ENCODE data around the gene TMEM59L. TPM values are rescaled to one million over a fixed set of nuclear protein-coding genes. Genes with fewer than 3 reads are reported as not detected.

Gene TMEM59L
- total and polyA plus RNA-seq, 9 of the 15 experiments (the other 6 are each of a cell fraction or from before 2014, with no cell fraction given) = 0.37 TPM; not detected in 8

- peak; percentile 56; the same call in 1 of the 2 replicates for TF ChIP-seq TFAP4 (CRISPR knock-in tag; IDR thresholded peaks at IDR 0.05; ENCODE audit: borderline replicate concordance)
- TF ChIP-seq ZNF511 (CRISPR knock-in tag; IDR thresholded peaks at IDR 0.05) = peak; percentile 19; the same call in 1 of the 2 replicates
- TF ChIP-seq HSF4 (CRISPR knock-in tag; IDR thresholded peaks at IDR 0.05; ENCODE audit: borderline replicate concordance) = no peak
- TF ChIP-seq MAFK (IDR thresholded peaks at IDR 0.05; ENCODE audit: low read length) = no peak
- TF ChIP-seq FOS (IDR thresholded peaks at IDR 0.05; ENCODE audit: extremely low read depth, insufficient read length) = no peak
- no peak for TF ChIP-seq SMARCA4 (IDR thresholded peaks at IDR 0.05)
- no peak for TF ChIP-seq ID3 (CRISPR knock-in tag; IDR thresholded peaks at IDR 0.05)
- TF ChIP-seq ID3 (tag; IDR thresholded peaks at IDR 0.05) = no peak
- 0 out of 2 replicates have a peak, but pooled peaks have one; percentile 23 for TF ChIP-seq HLTF (IDR thresholded peaks at IDR 0.05)
- peak; percentile 63; the same call in 1 of the 2 replicates for TF ChIP-seq ZNF407 (IDR thresholded peaks at IDR 0.05; ENCODE audit: low read depth)
- 0 out of 2 replicates have a peak, but pooled peaks have one; percentile 38 for TF ChIP-seq SMC3 (conservative IDR thresholded peaks at IDR 0.05; ENCODE audit: insufficient read depth, low read depth, low read length)
- no peak for TF ChIP-seq ZNF277 (CRISPR knock-in tag; IDR thresholded peaks at IDR 0.05; ENCODE audit: borderline replicate concordance)
- no peak for TF ChIP-seq ZNF174 (CRISPR knock-in tag; IDR thresholded peaks at IDR 0.05)
- TF ChIP-seq MLX (CRISPR knock-in tag; conservative IDR thresholded peaks at IDR 0.05) = no peak
These were observed 22.1 kb upstream of the TMEM59L start (continued) for GRCh38 chr19:18590273-18591272.
